ENCODE data around the gene NAALADL1.

DNA sequence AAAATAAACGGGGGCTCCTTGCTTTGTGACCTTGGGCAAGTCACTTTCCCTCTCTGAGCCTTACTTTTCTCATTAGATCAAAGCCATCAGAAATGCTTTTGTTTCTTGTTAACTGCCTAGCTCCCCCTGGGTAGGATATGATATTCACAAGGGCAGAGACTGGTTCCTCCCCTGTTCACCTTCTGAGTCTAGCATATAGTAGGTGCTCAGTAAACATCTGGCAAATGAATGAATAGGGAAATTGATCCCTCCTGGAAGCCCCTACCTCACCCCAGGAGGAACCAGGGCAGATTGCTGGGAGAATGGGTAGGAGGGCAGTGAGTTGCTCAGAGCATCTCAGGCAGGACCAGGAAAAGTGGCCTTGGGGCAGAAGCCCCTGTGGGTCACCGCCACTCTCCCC is 23.9 kb downstream of the NAALADL1 start:
- TF ChIP-seq POLR2A (IDR thresholded peaks at IDR 0.05), result no peak
- no peak for TF ChIP-seq EP300 (IDR thresholded peaks at IDR 0.05; ENCODE audit: low read depth)
- TF ChIP-seq, protein P1, sequence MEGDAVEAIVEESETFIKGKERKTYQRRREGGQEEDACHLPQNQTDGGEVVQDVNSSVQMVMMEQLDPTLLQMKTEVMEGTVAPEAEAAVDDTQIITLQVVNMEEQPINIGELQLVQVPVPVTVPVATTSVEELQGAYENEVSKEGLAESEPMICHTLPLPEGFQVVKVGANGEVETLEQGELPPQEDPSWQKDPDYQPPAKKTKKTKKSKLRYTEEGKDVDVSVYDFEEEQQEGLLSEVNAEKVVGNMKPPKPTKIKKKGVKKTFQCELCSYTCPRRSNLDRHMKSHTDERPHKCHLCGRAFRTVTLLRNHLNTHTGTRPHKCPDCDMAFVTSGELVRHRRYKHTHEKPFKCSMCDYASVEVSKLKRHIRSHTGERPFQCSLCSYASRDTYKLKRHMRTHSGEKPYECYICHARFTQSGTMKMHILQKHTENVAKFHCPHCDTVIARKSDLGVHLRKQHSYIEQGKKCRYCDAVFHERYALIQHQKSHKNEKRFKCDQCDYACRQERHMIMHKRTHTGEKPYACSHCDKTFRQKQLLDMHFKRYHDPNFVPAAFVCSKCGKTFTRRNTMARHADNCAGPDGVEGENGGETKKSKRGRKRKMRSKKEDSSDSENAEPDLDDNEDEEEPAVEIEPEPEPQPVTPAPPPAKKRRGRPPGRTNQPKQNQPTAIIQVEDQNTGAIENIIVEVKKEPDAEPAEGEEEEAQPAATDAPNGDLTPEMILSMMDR (IDR thresholded peaks at IDR 0.05), result no peak
- TF ChIP-seq POLR2AphosphoS5 (IDR thresholded peaks at IDR 0.05), result no peak

Data from transverse colon (tissue), 4 donors.